Medulla oblongata (tissue), 1 donor: ENCODE measurements around the gene TBC1D22A.

Experiments
- DNase-seq: peaks from one replicate; pipeline ENCODE4 v3.0.0-alpha.2; 2015; ENCODE audit errors: extremely low spot score

Gene TBC1D22A

DNA sequence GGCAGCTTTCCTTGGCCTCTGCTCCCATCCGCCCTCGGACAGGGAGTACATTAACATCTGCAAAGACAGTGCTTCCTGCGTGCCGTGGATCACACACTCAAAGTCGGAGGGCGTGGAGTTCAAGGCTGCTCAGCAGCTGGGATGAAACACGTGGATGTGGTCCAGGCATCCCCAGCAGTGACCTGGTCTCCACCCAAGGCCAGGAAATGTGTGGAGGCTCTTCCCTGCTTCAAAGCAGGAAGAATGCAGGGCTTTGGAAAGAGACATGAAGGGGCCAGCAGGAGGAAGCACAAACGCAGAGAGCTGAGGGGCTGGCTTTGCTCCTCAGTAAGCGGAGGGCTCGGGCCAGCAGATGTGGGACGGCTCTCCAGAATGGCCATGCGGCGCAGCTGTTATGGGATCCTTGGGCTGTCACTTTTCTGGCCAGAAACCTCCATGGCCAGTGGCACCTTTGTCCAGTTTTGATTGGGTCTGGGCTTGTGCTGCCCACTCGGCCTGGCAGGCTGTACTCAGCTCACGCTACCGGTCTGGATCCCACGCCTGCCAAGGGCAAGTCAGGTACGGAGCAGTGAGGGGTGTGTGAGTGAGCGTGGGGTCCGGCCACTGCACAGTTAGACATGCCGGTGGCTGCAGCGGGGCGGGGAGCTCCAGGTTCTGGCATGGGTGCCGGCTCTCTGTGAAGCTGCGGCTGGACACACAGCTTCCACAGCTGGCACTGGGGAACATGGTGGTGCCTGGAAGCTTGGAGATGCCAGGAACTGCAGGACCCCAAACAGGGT is 438.0 kb downstream of the TBC1D22A start:
- no peak for DNase-seq

DNA sequence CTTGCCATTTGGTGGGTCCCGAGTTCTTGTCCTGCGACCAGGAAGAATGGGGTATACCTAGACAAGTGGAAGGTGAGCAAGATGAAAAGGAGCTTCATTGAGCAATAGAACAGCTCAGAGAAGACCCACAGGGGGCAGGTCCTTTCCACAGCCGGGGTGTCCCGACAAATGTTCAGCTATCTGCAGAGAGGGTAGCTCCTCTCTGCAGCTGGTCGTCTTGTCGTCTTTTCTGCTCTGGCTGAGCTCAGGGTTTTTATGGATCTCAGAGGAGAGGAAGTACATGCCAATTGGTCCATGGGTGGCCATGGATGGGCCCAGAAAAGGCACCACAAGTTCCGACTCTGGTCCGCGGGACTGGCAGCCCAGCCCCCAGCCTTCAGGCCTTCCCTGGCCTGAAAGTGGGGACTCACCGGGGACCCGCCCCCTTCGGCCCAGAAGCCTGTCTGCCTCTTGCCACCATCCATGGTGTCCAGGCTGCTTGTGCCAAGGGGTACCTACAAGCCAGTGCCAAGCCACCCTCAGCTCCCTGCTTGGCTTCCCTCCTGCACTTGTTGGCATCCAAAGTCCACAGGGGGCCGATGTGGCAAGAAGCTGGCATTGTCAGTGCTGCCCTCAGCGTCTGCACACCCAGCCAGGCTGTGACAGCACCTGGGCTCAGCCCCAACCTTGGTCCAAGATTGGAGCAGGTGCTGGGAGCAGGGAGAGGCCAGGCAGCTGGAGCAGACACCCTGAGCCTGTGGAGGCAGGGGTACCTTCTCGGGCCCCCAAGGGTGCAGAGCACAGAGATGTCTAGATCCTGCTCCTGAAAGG is 438.9 kb downstream of the TBC1D22A start:
- no peak for DNase-seq

DNA sequence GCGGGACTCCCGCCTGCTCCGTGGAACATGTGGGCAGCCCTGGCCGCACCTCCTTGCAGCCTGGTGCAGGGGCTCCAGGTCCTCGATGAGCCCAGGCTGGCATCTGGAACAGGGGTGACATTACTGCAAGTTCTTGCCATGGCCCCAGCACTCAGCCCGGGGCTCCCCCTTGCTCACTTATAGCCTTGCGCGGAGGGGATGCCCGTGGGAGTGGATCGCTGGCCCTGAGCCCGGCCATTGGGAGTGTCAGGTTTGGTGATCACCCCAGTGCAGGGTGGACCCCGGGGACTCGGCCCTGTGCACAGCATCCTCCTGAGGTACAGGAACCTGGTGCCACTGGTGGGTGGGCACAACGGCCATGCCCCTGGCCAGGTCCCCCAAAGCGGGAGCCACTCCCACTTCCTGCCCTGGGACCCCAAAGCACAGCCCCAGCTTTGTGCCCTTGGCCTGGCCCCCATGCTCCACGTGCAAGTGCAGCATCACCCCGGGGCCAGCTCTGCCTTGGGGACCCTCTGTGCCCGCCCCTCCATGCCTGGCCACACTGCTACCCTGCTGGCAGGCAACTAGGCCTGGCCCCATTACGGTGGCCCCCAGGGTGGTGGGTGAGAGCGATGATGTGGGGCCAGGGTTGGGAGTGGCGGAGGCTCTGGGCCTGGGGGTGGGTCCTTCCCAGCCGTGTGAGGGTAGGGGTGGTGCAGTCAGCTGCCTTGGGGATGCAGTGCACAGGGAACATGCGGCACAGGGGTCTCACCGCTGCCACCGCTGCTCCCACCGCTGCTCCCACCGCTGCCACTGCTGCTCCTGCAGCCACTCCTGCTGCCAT is 439.8 kb downstream of the TBC1D22A start:
- no peak for DNase-seq

DNA sequence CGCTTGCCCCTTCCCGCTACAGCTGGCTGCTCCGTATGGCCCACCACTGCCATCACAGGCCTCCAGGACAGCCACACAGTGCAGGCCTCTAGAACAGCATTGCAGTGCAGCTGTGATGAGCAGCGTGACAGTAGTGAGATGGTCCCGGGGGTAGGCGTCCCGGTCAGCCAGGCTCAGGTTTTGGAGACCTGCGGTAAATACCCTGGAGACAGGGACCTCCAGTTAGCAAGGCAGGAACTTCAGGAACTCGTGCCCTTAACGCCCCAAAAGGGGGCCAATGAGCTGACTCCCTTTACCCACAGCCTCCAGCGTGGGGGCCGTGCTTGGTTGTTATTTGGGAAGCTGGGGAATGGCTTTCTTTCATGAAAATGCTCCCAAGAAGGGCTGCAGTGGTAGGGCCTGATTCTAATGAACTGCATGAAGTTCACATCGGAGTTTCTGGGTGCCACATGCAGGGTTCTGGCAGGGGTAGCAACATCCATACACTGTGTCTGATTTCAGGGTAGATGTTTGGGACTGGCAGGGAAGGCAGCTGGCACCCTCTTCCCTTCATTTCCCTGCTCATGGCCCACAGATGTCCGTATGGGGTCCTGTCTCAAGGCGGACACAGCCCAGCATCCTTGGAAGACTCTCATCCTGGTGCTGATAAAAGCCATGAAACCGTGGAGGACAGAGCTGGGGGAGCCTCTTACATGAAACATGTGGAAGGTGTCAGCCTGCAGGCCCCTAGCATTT is 440.5 kb downstream of the TBC1D22A start:
- no peak for DNase-seq

DNA sequence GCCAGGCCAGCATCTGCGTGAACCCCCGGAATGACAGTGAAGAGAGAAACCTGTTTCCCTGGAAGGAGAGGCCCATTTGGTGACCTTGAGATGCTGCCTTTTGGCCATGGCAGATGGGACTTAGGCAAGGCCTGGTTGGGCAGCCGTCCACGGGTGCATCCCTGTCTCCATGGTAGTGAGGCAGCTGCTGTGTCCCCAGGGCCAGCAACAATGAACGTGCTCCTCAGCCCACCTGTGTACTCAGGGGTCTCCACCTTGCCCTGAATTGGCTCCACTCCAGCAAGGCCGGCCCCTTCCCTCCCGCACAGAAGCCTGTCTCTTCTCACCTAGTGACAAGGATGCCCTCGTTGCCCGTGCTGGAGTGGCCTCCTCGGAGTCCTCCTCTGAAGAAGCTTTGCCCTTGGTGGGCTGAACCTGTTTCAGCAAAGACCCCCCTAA is 441.1 kb downstream of the TBC1D22A start:
- DNase-seq, result no peak

DNA sequence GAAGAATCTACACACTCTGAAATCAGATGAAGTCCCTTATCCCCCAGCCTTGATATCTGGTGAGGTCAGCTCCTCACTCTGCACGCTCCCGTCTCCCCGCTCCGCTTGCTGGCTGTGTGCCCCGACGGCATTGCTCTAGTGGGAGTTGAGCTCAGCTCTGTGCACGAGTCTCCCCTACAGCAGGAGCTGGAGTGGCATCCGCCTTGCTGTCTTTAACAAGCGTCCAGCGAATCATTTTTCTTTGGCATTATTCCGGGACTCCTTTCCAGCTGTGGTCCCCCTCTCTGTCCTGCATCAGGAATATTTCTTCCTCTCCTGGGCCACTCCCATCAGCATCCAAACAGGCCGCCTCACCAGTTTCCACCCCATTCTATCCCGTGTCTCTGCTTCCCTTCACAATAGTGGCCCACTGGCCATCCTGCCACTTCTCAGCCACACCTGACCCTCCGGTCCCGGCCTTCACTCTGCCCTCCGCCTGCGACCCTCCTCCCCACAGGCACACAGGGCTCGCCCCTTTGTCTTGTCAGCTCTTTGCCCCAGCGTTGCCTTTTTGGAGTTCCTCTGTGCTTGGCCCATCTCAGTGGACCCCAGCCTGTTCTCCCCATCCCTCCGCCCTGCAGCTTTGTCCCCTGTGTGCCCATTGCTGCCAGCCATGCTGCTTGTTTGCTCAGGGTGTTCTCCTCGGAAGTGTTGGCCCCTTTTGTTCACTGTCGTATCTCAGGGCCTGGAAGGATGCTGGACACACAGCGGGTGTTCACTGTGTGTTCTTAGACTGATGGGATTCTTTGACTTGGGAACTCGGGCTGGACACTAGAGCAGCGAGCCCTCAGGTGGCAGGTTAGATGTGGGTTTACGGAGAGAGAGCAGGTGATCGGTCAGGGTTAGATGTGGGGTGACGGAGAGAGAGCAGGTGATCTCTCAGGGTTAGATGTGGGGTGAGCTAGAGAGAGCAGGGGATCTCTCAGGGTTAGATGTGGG is 441.8 kb downstream of the TBC1D22A start:
- DNase-seq, result no peak

DNA sequence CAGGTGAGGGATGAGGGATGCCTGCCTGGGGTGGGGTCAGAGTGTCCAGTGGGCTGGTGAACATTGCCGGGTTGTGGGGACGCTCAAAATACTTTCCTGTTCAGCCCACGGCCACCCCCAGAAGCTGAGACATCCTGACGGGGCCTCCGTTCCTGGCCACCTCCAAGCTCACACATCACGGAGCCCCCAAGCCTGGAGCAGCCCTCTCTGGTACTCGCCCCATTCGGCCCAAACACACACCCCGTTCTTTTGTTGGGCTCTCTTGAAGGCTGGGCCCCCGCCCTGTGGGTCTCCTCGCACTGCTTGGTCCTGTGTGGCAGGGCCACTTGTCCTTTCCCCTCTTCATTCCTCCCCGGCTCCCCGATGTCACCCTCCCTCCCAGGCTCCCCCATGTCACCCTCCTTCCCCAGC is 442.6 kb downstream of the TBC1D22A start:
- DNase-seq, result no peak

DNA sequence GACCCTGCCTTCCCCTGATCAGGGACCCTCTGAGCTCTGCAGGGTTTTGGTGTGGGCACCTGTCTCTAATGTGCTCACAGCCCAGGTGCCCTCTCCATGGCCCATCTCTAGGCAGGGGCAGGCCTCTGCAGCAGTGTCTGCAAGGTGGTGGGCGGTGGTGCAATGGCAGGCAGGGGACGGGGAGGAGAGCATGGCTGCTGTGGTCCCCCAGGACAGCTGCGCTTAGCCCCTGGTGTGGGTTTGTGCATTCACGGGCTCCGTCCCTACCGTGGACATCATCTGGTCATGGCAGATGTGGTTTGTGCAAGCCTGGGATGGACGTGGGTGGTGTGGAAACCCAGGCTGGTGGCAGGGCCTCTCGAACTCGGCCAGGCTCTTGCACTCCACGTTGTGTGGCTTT is 443.1 kb downstream of the TBC1D22A start:
- no peak for DNase-seq

DNA sequence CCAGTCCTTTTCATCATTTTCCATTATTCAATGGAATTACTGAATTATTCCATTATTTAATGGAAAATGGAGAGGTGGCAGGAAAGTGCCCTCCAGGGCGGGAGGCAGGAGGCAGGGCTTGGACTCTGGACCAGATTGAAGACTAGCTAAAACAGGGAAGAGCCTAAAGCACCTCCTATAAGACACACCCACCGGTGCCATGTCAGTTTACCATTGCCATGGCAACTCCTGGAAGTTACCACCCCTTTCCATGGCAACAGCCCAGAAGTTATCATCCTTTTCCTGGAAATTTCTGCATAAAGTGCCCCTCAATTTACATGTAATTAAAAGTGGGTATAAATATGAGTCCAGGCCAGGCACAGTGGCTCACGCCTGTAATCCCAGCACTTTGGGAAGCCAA is 443.7 kb downstream of the TBC1D22A start:
- no peak for DNase-seq

DNA sequence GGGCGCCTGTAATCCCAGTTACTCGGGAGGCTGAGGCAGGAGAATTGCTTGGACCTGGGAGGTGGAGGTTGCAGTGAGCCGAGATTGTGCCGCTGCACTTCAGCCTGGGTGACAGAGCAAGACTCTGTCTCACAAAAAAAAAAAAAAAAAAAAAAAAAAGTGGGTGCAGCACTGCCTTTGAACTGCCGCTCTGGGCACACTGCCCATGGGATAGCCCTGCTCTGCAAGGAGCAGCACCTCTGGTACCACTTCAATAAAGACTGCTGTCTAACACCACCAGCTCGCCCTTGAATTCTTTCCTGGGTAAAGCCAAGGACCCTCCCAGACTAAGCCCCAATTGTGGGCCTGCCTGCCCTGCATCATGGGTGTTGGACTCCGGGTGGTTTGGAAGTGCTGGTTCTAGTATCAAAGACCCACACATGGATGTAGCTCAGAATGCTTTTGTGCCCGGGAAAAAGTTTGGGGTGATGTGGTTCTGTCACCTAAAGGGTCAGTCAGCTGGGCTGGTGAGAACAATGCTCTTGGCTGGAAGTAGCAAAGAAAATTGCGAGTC is 444.3 kb downstream of the TBC1D22A start:
- no peak for DNase-seq

DNA sequence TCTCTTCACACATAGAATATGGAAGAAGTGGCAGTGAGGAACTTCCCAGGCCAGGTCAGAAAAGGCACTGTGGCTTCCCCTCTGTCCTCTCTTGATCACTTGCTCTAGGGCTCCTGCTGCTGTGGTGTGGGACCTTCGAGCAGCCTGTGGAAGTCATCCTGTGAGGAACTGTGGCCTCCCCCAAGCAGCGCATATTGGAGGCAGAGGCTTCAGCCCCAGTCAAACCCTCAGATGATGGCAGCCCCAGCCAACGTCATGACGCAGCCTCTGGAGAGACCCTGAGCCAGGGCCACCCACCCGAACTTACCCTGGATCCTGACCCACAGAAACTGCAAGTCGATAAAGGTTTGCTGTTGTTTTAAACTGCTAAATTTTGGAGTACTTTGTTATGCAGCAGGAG is 444.9 kb downstream of the TBC1D22A start:
- DNase-seq, result no peak

DNA sequence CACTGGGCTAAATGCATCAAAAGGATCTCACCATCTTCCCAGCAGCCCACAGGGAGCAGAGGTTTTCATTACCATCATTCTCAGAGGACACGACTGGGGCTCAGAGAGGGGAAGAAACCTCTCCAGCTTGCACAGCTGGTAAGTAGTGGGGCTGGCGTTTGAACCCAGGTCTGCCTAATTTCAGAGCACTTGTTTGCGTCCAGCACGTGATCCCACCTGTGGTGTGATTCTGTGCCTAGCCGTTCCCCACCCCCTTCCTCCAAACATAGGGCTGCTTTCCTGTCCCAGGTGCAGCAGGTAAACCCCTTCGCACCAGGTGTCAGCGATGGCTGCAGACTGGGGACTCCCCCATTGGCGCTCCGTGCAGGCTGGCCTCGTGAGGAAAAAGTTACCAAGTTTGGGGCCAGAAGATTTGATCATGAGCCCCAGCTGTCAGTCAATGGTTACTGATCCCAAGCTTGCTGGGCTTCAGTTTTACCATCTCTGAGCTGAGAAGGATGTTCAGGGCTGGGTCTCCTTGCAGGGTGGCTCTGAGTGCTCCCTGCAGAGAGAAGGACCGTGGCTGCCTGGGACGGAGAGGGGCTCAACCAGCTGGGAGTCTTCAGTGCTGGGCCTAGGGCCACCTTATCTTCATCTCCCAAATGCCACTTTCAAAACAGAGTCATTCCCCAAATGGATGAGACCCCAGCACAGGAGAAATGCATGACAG is 445.6 kb downstream of the TBC1D22A start:
- no peak for DNase-seq

DNA sequence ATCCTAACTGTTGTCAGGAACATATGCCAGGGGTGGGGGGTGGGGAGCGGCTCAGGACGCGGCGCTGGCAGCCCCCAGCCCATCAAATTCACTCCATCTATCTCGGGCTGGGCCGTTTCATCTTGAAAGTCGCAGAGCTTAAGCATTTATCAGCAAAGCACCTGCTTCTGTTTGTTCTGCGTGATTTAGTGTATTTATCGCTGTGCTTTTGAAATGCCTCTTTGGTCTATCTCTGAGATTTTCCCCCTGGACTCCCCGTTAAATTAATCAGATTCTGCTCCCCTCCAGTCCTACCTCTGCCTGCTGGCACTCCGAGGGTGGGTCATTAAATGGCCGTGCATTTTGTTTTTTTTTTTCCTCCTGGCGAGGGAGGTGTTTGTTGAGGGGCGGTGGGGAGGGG is 446.2 kb downstream of the TBC1D22A start:
- DNase-seq, result no peak

DNA sequence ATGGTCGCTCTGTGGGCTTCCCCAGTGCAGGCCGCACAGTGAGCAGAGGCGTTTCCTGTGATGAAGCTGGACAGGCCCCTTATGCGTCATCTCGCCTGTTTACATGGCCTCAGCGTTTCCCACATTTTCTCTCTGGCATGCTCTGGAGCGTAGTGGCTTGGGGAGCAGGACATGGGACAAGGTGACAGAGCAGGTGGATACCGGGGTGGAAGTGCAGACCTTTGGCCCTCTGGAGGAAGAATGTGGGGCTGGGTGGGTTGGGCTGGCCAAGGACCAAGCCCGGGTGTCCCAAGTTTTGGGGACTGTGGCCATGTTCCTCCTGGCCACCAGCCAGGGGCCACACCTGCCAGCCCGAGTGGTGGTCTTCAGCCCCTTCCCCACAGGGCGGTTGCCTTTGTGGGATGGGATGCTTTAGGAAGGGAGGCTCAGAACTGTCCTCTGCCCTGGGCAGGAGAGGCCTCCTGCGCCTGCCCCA is 446.6 kb downstream of the TBC1D22A start:
- no peak for DNase-seq

DNA sequence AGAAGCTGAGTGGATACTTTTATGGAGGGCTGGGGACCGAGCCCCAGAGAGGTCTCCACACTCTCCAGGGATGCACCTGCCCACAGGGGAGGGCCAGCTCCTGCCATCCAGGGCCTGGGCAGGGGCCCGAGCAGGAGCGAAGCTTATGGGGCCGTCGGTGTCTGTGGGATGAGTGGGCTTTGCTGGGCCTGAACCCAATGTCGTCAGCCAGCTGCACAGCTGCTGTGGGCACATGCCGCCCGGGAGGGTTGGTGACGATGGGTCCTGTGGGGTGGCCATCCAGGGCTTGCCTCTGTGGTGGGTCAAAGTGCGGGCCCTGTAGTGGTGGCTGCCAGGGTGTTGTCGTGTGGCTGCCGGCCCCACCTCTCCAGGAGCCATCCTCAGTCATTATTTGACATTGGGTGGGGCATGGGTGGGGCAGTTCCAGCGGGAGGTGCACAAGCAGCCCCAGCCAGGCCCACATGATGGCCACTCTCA is 447.1 kb downstream of the TBC1D22A start:
- no peak for DNase-seq

DNA sequence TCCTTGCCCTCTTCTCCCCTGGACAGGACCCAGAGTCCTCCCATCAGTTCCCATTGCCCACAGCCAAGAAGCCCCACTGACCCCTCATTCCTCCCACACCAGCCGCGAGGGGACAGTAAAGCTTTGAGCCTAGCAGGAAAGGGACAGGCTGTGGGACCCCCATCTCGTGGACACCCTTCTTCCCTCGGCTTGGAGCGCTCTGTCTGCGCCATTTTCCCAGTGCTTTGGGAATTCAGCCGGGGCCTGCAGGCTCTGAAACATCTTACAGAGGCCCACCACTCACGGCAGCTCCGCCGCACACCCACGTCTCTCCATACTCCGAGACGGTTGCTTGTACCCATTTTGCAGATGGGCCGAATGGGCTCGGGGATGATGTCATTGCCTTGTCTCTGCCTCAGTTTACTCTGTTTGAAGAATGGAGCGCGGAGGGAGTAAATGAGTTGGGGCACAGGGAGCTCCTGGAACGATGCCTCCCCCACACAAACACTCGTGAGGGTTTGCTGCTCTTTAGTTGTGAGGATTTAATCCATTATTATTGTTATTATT is 447.7 kb downstream of the TBC1D22A start:
- no peak for DNase-seq

DNA sequence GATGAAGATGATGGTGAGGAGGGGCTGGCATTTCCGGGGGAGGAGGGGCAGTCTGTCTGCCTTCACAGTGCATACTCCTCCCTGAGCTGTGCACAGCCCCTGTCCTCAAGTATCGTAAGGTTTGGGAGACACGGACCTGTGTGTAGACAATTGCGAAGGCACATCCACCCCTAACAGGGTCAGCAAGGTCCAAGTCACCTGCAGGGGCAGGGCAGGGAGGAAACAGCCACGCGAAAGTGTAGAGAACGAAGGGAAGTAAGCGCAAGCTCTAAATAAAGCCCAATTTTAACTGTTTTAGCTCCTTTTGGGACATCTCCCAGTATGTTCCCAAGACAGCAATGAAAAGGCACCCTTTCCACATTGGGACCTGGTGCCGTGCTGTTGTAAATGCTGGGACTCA is 448.2 kb downstream of the TBC1D22A start:
- no peak for DNase-seq

DNA sequence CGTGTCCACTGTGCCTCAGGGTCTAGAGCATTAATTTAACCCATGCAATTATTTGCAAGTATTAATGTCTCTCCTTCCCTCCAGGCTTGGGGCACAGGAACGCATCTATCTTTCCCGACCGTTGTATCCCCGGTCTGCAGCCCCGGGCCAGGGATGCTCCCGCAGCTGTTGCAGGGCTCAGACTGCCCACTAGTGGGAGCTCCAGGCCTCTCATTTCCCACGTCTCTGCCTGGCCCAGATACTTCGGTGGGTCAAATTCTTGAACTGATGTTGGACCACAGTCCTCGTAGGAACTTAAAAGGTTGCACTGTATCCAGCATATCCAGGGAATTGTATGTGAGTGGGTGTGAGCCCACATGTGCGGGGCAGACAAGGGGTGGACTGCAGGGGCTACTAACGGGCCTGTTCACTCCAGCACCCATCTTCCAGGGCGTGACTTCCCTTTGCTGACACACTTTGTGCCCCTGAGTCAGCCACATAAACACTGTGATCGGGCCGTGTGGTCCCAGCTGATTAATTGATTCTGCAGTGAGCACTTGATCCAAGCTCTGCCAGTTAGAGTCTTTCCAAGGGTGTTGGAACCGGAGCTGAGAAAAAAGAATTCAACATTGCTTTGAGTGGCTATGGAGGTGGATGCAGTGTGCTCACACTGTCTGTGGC is 451.3 kb downstream of the TBC1D22A start:
- DNase-seq, result no peak
